Measurements from ENCODE around the gene SLC35F1.

SLC35F1 gene

GRCh38 chr6:118134206-118134605 lies 227.1 kb downstream of the SLC35F1 start:
- TF ChIP-seq, protein P1, sequence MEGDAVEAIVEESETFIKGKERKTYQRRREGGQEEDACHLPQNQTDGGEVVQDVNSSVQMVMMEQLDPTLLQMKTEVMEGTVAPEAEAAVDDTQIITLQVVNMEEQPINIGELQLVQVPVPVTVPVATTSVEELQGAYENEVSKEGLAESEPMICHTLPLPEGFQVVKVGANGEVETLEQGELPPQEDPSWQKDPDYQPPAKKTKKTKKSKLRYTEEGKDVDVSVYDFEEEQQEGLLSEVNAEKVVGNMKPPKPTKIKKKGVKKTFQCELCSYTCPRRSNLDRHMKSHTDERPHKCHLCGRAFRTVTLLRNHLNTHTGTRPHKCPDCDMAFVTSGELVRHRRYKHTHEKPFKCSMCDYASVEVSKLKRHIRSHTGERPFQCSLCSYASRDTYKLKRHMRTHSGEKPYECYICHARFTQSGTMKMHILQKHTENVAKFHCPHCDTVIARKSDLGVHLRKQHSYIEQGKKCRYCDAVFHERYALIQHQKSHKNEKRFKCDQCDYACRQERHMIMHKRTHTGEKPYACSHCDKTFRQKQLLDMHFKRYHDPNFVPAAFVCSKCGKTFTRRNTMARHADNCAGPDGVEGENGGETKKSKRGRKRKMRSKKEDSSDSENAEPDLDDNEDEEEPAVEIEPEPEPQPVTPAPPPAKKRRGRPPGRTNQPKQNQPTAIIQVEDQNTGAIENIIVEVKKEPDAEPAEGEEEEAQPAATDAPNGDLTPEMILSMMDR (IDR thresholded peaks at IDR 0.05; ENCODE audit: insufficient read depth, missing control alignments): no peak
- FAIRE-seq: no peak

GRCh38 chr6:118134736-118135135 lies 227.7 kb downstream of the SLC35F1 start:
- TF ChIP-seq, protein P1 (IDR thresholded peaks at IDR 0.05; ENCODE audit: insufficient read depth, missing control alignments): no peak
- DNase-seq (ENCODE audit: insufficient read length, low spot score) (no peak), FAIRE-seq (no peak)

More at GRCh38 chr6:118134206-118134605, 227.1 kb downstream of the SLC35F1 start:
- DNase-seq (ENCODE audit: insufficient read length, low spot score): no peak

DNA sequence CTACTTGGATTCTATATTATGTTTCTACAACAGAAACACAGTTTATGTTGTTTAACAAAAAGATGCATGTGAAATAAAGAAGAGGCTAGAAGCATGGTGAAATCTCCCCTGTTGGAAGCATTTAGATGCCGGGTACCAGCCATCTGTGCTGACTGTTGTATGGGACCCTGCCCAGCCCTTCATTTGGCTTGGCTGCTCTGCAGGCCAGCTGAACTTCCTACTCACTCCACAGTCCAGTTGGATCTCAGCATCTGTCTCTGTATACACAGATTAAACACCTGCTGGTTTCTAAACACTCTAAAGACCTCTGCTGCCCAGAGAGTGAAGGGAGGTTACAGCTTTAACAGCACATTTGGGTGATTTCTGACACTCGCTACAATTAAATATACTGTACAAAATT lies 228.3 kb downstream of the SLC35F1 start:
- DNase-seq (ENCODE audit: insufficient read length, low spot score) (no peak), FAIRE-seq (no peak)
- TF ChIP-seq, protein P1 (IDR thresholded peaks at IDR 0.05; ENCODE audit: insufficient read depth, missing control alignments): no peak

DNA sequence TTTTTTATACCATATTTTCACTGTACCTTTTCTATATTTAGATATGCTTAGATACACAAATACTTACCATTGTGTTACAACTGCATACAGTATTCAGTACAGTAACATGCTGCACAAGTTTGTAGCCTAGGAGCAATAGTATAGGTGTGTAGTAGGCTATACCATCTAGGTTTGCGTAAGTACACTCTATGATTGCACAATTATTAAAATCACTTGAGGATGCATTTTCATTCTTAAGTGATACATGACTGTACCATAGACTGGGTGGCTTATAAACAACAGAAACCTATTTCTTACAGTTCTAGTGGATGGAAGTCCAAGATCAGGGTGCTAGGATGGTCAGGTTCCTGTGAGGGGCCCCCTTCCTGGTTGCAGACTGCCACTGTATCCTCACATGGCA lies 234.1 kb downstream of the SLC35F1 start:
- DNase-seq (ENCODE audit: insufficient read length, low spot score) (no peak), FAIRE-seq (no peak)
- TF ChIP-seq, protein P1 (IDR thresholded peaks at IDR 0.05; ENCODE audit: insufficient read depth, missing control alignments): no peak

- TF ChIP-seq, protein P1 (IDR thresholded peaks at IDR 0.05; ENCODE audit: insufficient read depth, missing control alignments): no peak
- no peak for DNase-seq (ENCODE audit: insufficient read length, low spot score)
- no peak for FAIRE-seq
Measured at GRCh38 chr6:118146584-118146983, 239.5 kb downstream of the SLC35F1 start.

- TF ChIP-seq, protein P1 (IDR thresholded peaks at IDR 0.05; ENCODE audit: insufficient read depth, missing control alignments): no peak
- no peak for DNase-seq (ENCODE audit: insufficient read length, low spot score)
- no peak for FAIRE-seq
Measured at GRCh38 chr6:118147511-118147910, 240.4 kb downstream of the SLC35F1 start.

DNA sequence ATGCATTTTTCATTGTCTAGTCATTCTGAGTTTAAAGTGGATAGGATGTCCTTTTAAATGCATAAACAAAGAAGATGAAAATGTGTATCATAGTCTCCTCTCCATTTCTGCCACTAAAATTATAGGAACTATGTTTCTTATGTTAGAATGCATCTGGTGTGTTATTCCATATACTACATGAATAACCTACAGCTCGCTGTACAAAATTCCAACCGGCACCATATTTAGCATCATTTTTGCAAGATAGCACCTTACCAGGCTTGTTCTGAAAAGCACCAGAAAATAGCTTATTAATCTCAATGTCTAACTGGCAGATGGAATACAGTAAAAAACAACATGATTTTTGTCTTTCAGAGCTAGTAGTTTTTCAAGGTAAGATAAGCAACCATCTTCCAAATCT lies 241.5 kb downstream of the SLC35F1 start:
- TF ChIP-seq, protein P1 (IDR thresholded peaks at IDR 0.05; ENCODE audit: insufficient read depth, missing control alignments): no peak
- FAIRE-seq: no peak

More for the DNA sequence above, 241.5 kb downstream of the SLC35F1 start:
- DNase-seq (ENCODE audit: insufficient read length, low spot score): no peak
